ENCODE data around the gene CYP1B1.

DNA sequence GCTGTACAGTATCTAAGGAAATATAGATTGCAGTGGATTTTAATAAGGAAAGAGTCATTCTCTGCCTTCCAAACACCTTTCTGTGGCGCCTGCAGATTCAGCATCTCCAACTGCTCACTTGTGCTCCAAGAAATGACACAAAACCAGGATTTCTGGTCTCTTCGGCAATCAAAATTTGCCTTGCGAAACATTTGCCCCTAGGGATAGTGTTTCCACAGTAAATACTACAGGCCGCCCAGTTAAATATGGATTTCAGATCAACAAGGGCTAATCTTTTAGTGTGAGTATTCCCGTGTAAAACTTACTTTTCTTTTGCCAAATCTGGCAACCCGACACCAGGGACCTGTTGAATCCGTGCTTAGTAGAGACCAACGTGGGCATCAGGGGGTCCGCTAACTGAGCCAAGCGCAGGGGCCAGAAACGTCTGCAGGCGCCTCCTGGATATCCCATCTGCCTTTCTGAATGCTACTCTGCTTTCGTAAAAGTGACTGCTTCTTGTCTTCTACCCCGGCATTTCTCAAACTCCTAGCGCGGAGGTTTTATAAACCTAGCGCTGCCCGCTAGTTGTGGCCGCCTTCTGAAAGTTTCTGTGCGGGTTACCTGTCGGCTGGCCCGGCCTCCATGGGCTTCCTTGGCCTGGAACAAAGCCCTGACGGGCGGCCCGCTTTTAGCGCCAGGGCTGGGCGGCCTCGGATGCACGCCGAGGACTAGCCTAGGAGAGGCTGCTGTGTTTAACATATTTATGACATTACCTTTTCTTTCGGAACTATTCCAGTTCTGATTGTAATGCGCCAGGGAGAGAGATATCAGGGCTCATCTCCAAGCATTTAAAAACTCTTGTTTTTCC is 2.5 kb downstream of the CYP1B1 start:
- no peak for TF ChIP-seq TAF1 (IDR thresholded peaks at IDR 0.05; ENCODE audit: borderline replicate concordance, insufficient read depth, low read length)
- no peak for TF ChIP-seq SIN3A (IDR thresholded peaks at IDR 0.05; ENCODE audit: borderline replicate concordance, insufficient read depth, low read length)
- TF ChIP-seq POLR2AphosphoS5 (IDR thresholded peaks at IDR 0.05; ENCODE audit: low read depth, low read length), result no peak
